Nasal cavity respiratory epithelium epithelial cell of viscerocranial mucosa (primary cell): ENCODE data around the gene RERE. TPM values are rescaled to one million over a fixed set of nuclear protein-coding genes. Genes with fewer than 3 reads are reported as not detected.

Source experiments
- total RNA-seq: library from RNA; depleted of rRNA; stranded (reverse); fragments of >200 nt; gene quantifications from 2 replicates; pipeline ENCODE4 v1.2.3, GENCODE V29; 2014

The RERE gene
- 24.9 and 43.6 TPM in 2 replicates for total RNA-seq

GRCh38 chr1:8817412-8818324, at the start of gene RERE:
Gene RERE (minus strand): TSS chr1:8817640.

GRCh38 chr1:8317647-8318381, 499.6 kb downstream of the RERE start, which contains the start of gene SLC45A1:
Gene SLC45A1 (plus strand): TSS chr1:8318114. CDS start chr1:8324330, 6,216 bp downstream.

Other genes starting within 250 kb of the RERE start
- 663 and 1,403 TPM in 2 replicates for gene ENO1, start 61.0 kb upstream of the RERE start, total RNA-seq
- not detected in 2 replicates for gene CA6, start 128.2 kb upstream of the RERE start, total RNA-seq
- not detected in 2 replicates for gene SLC2A7, start 208.8 kb upstream of the RERE start, total RNA-seq